AML-193 (cell line): ENCODE data around the gene DPYD.

ENCODE experiments used
- DNase-seq, 2 experiments: peaks; one replicate each; lab custom pipeline; 2025; lab: John Stamatoyannopoulos, UW

Gene DPYD

DNA sequence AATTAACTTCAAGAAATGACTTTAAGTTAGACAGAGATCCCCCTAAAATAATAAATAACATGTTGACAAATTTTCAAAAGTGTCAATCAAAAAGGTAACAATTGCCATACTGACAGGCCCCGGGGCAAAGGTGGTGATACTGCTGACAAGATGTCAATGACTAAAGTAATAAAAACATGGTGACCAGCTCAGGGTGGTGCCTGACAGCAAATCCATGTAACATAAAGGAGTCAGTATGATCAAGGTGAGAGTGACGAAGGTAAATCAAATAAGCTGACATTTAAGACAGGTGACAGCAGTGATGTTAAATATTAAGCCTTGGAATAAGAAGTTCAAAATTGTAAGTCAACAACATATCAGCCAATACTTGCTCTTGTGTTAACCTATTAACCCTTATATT, 387.5 kb downstream of the DPYD start:
- no peak for DNase-seq

DNA sequence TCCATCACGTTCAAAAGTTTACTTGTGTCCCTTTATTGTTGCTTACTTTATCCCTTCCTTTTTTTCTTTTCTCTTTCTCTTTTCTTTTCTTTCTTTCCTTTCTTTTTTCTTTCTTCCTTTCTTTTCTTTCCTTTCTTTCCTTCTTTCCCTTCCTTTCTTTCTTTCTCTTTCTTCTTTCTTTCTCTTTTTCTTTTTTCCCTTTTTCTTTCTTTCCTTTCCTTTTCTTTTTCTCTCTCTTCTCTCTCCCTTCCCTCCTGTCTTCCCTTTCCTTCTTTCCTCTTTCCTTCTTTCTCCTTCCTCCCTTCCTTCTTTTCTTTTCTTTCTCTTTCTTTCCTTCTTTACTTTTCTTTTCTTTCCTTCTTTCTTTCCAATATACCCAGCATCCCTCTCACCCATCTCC, 391.2 kb downstream of the DPYD start:
- DNase-seq: no peak

DNA sequence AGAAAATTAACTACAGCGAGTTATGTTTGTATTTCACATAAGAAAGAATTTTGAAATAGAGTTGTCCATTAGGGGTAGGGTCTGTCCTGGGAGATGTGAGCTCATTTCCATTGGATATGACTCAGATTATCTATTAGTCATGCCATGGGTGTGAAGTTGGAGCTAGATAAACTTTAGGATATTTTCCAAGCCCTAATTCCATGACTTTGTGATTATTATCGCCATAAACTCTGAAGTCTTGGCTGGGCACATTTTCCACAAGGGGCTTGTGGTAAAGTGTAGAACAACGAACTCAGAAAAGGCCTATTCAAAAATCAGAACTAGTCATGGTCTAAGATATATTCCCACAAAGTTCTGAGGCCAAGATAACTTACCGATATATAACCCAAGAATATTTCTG, 396.6 kb downstream of the DPYD start:
- DNase-seq: no peak

DNA sequence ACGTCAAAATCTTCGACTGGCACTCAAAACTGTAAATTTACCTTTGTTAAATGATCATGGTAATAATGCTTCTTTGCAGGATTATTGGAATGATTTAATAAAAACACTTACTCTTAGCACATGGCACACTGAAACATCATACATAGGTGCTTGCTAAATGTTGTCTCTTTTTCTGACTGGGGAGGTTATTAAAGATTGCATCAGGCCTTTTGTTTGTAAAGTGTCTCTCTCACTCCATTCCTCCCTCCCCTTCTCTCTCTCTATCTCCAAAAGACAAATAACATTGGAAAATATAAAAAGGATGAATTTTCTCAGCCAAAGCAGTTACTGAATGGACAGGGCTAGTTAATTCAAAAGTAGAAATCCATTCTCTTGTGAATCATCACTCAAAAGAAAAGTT, 404.2 kb downstream of the DPYD start:
- DNase-seq: no peak

DNA sequence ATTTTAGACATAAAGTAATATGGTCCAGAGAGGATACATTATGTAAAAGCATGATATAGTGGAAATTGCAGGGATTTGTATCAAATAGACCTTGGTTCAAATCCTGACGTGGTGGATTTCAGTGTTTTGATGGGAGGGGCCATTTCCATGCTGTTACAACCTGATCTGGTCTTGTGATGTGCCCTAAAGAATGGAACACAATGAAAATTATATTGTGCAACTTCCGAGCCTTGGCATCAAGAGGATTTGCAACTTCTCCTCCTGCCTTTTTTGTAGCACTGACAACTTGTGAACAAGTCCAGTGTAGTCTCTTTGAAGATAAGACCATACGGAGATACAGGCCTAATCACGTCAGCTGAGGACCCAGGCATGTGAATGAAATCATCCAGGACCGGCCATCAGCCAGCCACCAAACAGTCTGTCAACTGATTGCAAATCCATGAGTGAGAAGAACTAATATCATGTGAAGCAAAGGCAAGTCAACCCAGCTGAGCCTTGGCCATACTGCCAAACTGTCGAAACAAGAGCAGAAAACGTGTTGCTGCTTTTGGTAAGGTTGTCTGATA, 412.1 kb downstream of the DPYD start:
- DNase-seq: no peak

DNA sequence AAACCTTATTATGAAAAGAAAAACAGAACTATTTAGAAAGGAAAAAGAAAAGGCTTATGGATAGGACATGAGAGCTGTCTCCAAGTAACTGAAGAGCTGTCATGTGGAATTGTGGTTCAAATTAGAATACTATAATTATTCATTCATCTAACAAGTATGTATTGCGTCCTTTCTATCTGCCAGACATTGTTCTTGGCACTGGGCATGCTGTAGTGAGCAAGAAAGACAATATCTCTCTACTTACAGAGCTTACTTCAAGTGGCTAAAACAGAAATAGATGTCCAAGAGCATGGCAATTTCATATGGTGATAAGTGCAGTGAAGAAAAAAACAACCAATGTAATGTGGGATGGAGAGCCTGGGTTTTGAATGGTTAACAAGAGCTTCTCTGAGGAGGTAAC, 413.0 kb downstream of the DPYD start:
- no peak for DNase-seq

DNA sequence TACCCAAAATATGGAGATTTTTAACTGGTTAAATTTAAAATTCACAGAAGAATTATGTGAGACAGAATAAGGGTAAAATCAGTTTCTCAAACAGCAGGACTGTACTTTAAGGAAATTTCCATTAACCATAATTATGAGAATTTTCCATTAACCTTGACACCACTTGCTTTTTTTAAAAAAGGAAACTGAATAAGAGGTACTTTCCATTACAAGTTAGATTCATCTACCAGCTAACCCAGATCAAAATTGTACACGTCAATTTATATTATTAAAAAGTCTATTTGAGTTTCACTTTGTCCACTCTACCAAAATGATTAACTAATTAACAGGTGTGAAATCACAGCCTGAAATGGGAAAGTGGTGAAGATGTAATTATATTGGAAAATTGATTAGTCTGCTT, 414.5 kb downstream of the DPYD start:
- no peak for DNase-seq

DNA sequence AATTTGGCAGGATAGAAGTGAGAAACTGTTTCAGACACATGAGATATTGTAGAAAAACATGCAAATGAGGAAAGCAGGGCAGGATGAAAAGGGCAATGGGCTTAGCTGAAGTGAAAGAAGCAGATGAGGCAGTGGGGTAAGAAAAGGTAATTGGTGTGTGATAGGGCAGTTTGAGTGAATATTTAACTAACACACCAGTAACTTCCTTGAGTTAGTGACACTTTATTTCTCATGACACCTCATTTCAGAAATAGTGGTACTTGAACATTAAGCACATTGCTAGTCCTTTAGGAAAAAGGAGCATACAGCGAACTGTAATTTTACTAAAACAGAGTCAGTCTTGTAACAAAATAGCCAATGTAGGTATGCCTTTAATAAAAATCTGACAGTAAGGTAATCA, 415.0 kb downstream of the DPYD start:
- no peak for DNase-seq

DNA sequence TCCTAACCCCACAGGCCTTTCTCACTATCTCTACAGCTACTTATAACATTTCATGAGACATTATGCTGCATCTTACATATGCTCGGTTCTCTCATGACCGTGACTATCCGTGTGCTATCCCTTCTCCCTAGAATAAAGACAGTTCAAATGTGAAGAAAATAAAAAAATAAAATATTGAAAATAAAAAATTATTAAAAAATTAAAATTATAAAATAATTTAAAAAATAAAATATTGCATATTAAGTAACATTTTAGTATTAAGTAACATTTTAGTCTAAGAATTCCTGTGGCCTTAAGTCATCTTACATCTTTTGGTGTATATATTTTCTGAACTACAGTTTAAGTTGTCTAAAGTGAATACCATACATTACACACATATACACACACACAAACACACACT, 415.5 kb downstream of the DPYD start:
- DNase-seq: no peak

DNA sequence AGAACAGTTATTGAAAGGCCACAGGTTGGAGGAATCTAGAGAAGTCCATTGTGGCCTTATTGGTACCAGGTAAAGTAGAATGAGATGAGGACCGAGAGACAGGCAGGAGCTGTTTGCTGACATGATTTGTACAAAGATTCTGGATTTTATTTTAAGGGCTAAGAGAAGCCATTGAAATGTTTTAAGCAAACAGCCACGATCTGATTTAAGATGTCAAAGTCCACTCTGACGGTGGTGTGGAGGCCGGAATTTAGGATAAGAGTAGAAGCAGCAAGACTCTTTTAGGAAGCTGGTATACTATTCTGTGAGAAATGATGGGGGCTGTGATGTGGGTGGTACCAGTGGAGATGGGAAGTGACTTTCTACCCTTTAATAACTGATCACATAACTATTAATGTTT, 418.5 kb downstream of the DPYD start:
- DNase-seq: no peak

DNA sequence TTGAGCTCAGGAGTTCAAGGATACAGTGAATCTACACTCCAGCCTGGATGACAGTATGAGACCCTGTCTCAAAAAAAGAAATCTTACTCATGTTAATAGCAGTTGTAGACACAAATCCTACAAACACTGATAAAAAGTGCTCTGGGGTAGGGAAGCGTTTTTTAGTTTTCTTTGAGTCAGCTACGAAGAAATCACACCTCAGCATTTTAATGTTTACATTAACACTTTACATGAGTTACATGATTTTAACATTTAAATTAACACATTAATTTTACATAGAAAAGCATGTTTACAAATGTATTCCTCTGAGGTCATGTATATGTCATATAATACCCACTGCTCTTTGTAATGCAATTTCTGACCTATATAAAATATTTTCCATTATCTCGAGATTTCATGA, 419.2 kb downstream of the DPYD start:
- no peak for DNase-seq

DNA sequence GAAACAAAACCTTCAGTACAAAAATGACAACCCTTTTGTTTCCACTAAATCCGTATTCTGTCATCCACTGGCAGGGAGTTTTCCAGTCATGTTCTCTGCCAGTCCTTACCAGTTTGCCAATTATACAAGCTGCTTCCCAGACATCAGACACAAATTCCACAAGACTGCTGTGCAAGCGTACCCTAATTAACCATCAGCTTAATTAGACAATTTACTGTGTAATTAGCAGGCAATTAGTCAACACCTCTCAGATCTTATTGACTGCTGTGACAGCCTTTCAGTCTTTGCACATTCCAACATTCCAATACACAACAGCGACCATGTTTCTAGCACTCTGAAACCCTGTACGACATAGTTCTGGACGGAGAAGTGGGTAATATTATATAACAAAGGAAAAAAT, 420.1 kb downstream of the DPYD start:
- DNase-seq: no peak

DNA sequence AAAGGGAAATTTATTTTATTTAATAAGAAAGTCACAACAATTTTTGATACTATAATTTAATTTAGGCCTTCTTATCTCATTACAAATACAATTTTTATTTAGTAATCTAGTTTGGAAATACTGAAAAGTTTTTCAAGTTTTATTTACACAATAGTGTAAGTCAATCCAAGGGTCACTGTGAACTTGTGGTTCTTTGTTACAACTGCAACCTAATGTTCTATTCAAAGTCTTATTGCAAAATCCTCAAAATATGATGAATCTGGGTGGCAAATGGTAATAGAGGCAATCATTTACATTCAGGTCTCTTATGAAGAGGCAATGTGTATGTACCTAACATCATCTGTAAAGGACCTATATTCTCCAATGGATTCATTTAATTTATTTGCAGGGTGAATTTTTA, 421.2 kb downstream of the DPYD start:
- no peak for DNase-seq

DNA sequence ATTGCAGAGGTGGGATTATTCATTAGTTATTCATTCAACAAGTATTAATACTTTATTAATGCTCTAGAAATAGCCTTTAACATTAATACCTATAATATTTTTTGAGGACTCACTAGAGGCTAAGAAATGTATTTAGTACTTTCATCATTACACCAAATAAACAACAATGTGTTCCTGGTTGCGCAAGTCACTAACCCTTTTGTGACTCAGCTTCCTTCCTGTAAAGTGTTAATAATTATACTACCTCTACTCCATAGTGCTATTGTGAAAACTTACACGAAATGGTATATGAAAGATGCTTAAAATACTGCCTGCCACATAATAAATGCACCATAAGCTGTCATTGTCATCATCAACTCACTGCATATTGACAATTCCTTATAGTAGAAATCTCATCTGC, 431.0 kb downstream of the DPYD start:
- peak; percentile 32 to 61 for DNase-seq

DNA sequence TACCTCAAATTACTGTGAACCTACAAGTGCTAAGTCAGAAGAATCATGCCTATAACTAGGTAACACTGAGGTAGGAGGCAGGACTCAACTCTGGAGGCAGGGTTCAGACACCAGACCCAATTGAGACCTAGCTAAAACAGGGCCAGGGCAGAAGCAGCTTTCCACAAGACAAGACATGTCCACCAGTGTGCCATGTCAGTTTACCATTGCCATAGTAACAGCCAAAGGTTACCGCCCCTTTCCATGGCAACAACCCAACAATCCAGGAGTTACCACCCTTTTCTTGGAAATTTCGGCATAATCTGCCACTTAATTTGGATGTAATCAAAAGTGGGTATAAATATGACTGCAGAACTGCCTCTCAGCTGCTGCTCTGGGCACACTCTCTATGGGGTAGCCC, 432.3 kb downstream of the DPYD start:
- DNase-seq: no peak

DNA sequence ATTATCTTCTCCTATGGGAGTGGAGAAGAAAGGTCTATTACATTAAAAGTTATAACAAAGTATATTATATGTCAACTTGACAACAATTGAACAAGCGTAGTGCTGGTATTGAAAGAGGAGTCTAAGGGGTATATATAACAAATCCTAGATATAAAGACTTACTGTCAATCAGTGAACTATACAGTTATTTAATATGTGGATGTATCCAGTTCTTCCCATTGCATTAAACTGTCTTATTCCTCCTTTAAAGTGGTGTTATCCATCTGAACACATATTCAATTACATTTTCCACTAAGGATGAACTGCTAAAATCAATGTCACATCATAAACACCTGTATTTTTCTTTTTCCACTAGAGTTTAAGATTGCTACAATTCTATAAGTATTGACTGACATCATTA, 438.8 kb downstream of the DPYD start:
- DNase-seq: no peak

DNA sequence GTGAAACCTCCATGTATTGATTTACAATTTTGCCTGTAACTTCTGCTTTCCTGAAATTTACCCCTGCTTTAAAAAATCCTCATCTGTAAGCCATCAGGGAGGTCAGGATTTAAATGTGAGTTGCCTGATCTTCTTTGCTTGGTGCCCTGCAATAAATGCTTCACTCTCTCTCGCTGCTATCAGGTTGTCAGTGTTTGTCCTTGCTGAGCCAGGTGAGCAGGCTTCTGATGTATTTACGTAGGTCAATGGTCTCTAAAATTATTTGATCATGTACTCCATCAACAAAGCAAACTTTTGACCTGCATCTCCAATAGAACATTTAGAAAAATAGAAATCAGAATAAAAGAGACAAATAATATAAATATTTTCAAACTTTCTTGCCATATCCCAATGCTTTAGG, 453.4 kb downstream of the DPYD start:
- no peak for DNase-seq

DNA sequence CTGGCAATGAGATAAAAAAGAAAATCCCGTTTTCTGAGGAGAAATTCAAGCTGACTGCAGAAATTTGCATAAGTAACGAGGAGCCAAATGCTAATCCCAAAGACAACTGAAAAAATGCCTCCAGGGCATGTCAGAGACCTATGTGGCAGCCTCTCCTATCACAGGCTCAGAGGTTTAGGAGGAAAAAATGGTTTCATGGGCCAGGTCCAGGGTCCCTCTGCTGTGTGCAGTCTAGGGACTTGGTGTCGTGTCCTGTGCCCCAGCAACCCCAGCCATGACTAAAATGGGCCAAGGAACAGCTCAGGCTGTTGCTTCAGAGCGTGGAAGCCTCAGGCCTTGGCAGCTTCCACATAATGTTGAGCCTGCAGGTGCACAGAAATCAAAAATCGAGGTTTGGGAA, 456.5 kb downstream of the DPYD start:
- DNase-seq: no peak

DNA sequence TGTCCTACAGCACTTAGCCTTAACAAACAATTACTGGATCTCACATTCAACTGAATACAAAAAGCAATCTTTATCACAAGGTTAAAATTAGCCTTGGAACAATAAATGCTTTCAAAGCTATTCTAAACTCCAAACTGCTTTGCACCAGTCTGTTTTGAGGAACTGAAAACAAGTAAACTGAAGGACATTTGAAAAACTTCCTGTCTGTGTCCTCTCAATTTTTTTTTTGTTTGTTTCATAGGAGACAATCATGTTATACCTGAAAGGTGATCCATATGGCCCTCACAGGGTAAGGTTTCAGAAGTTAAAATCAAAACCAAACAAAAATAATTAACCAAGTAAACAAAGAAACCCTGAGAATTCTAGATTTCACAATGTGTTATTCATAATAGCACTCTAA, 459.1 kb downstream of the DPYD start:
- no peak for DNase-seq

DNA sequence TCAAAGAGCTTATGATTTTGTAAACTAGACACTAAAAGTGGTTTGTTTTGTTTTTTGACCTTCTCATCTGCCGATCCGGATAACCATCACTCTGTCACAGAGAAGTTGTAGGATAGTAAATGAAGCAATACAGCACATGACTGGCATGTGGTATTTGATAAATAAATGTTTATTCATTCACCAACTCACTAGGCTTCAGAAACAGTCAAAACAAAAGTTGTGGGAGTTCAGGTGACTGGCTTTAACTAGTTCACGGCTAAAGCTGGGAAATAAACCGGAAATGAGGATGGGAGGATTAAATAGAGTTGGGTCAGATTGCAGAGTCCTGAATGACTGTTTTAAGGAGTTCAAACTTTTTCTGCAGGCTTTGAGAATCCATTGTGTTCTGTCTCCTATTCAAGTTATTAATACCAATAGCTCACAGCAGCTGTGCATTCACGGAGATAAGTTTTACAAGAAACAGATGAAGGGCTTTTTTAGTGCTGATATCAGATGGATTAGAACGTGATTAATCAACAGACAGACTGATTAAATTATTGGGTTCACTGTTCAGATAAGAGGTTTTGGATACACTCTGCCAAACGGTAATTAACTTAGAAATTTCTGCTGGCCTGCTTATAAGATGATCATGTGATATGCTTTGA, 463.3 kb downstream of the DPYD start:
- DNase-seq: no peak

DNA sequence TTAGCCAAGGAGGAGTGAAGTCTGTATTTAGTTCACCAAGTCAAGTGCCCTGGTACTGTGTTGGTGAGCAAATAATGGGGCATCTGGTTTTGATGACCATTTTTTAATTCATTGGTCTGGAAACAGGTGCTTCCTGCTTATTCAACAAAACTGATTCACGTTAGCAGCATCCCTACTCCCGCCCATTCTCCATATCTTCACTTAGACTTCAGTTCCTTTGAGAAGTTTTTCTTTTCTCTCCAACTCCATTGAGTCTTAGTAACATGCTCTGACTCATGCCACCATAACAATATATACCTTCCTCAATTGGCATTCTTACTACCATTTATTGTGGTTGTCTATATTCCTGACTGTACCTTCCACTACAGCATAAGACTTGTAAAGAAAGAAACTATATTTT, 468.9 kb downstream of the DPYD start:
- DNase-seq: no peak

DNA sequence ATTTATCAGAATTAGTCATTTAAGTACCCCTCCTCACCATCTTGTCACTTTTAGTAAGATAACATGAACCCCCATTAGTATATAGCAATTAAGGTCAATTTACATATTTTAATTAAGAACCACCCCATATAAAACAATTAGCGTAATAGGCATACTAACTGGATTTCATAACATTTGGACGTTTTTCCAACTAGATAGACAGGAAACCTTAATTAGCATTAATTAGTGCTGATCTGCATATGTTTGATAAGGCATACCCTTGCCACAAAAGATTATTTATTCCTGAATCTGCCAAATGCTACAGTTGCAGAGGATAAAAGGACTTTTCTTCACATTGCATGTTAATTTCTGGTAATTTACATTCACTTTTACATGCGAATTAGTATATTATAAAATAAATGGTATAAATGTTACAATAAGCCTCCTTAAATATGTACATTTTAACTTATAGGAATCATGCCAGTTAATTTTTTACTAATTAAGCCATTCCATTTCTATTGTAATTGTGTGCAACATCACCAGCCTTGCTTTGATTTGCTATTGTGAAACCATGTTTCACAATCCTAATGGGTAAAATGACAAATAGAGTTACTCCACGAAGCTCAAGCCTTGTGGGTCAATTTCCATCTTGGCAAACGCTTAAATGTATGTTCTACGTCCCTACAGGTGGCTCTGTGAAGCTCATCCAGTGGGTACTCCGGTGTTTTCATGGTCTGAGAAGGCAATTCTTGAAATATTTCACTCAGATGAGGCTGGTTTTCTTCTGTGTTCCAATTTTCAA, 469.6 kb downstream of the DPYD start:
- no peak for DNase-seq

DNA sequence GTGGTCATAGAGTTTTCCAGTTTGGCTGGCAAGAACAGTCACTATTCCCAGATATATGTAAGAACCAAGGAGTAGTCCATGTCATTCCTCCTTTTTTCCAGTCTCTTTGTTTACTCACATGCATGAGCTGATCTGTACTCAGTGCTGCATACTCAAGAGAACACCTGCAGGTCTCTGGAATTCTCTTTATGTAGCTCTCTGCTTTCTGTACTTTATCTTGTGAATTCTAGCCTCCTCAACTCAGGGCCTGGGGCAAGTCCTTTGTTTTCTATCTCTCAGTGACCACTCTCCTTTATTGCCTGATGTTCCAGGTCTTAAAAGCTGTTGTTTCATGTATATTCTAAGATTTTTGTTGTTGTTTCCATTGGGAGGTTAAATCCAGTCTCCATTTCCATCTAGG, 478.9 kb downstream of the DPYD start:
- DNase-seq: no peak

DNA sequence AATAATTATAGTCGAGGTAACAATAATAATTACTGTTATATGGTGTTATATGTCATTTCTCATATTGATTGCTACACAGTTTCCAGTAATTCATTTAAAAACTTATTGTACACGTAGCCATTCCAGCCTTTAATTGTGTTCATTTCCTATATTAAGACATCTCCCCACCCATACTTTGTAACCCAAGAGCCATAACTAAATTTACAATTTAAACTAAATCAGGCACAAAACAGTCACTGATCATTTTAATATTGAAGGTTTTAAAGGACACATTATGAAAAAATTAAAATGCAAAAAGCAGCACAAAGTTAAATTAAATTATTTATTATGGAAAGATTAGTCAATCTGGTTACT, 487.0 kb downstream of the DPYD start:
- no peak for DNase-seq
